Gastroesophageal sphincter (tissue), 4 donors: ENCODE results near the gene OR1S1. TPM values are rescaled to one million over a fixed set of nuclear protein-coding genes. Genes with fewer than 3 reads are reported as not detected.

ENCODE experiments used
- ATAC-seq: fragments of 150-250 bp; one replicate; pipeline ENCODE4 v1.9.1; 2016; ENCODE audit warnings: mild to moderate bottlenecking, moderate library complexity
- H3K27ac ChIP-seq, 4 donors: fragments of 200-600 bp; sonication (generic) in 3 of 4; 1 replicate in 3 of 4; 2 replicates in 1 of 4; pipeline ENCODE4 v1.5.1; 2016 to 2019
- H3K27me3 ChIP-seq: fragments of 200-600 bp; sonication (generic); one replicate; pipeline ENCODE4 v1.5.1; 2019
- H3K36me3 ChIP-seq, 2 donors: fragments of 200-600 bp; sonication (generic); one replicate each; pipeline ENCODE4 v1.5.1; 2019; ENCODE audit warnings: control low read depth in 1 of 2
- H3K4me1 ChIP-seq, 3 donors: fragments of 200-600 bp; sonication (generic); 1 replicate in 2 of 3; 2 replicates in 1 of 3; pipeline ENCODE4 v1.5.1; 2016 to 2019; ENCODE audit warnings: control low read depth in 2 of 3
- H3K4me3 ChIP-seq, 2 donors: fragments of 200-600 bp; sonication (generic); one replicate each; pipeline ENCODE4 v1.5.1; 2019; ENCODE audit warnings: mild to moderate bottlenecking in 1 of 2, moderate library complexity in 1 of 2
- H3K9me3 ChIP-seq, 3 donors: fragments of 200-600 bp; sonication (generic); one replicate each; pipeline ENCODE4 v1.5.1; 2017 to 2019; ENCODE audit warnings: control low read depth in 2 of 3
- CTCF ChIP-seq, 4 experiments: fragments of 200-600 bp in 2 of 4; fragments of 450-650 bp in 2 of 4; sonication (generic) in 1 of 4; IDR thresholded peaks; one replicate each; pipeline ENCODE4 v1.5.1; 2017 to 2019; ENCODE audit warnings: antibody characterized with exemption in 4 of 4, mild to moderate bottlenecking in 2 of 4, moderate library complexity in 2 of 4
- EP300 ChIP-seq: sonication (generic); formaldehyde crosslinking; IDR thresholded peaks from one replicate; pipeline ENCODE4 v1.6.1; 2017; ENCODE audit warnings: antibody characterized with exemption, mild to moderate bottlenecking
- POLR2A ChIP-seq, 2 donors: fragments of 450-650 bp; IDR thresholded peaks; one replicate each; pipeline ENCODE4 v1.6.1; 2017; ENCODE audit warnings: antibody characterized with exemption in 2 of 2, mild to moderate bottlenecking in 2 of 2, moderate library complexity in 1 of 2
- POLR2AphosphoS5 ChIP-seq: sonication (generic); formaldehyde crosslinking; IDR thresholded peaks from one replicate; pipeline ENCODE4 v1.6.1; 2017; ENCODE audit warnings: antibody characterized with exemption
- WGBS, 2 donors: methylation state at CpG; one replicate each; pipeline ENCODE4 v1.1.5; 2018; ENCODE audit warnings: low coverage in 1 of 2; 5-methylcytosine and 5-hydroxymethylcytosine counted together
- total RNA-seq, 4 donors: library from RNA; depleted of rRNA; stranded (reverse); fragments of >200 nt; gene quantifications; one replicate each; pipeline ENCODE4 v1.1.0, GENCODE V29; 2016

Gene OR1S1
- total RNA-seq, 4 donors from 2014 or later: not detected

DNA sequence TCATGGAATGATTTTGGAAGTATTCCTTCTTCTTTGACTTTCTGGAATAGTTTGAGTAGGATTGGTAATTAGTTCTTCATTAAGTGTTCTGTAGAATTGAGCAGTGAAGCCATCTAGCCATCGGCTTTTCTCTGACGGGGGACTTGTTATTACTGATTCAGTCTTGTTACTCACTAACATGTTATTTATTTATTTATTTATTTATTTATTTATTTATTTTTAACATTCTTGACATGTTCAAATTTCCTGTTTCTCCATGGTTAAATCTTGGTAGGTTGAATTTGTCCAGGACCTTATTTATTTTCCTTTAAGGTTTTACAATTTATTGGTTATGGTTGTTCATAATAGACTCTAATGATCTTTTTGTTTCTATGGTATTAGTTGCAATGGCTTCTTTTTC, 31.4 kb downstream of the OR1S1 start:
- no peak overlapping the region for H3K4me3 ChIP-seq
- no peaks in the 10 kb centered on the region for H3K36me3 ChIP-seq
- no peaks in the 10 kb centered on the region for H3K27me3 ChIP-seq
- no peaks in the 10 kb centered on the region for H3K4me1 ChIP-seq
- TF ChIP-seq POLR2A (IDR thresholded peaks at IDR 0.05) (no peak), POLR2AphosphoS5 (no peak), EP300 (no peak), CTCF (IDR thresholded peaks at IDR 0.05) (no peak)
- 97% methylated on average over 2 of the region's 2 CpGs; no CpG with 5 or more reads in 1 of the 2 donors for WGBS, 2 donors
- peaks cover 0 to 6% (median 0%) of the 10 kb centered on the region in 3 donors for H3K9me3 ChIP-seq
- no peak overlapping the region for H3K27ac ChIP-seq
- no peak for ATAC-seq

GRCh38 chr11:58254936-58255335, 42.4 kb downstream of the OR1S1 start:
- no peaks in the 10 kb centered on the region for H3K4me1 ChIP-seq
- H3K27me3 ChIP-seq: no peaks in the 10 kb centered on the region
- H3K9me3 ChIP-seq: peaks cover 0 to 38% (median 0%) of the 10 kb centered on the region in 3 donors
- no peaks in the 10 kb centered on the region for H3K36me3 ChIP-seq
- TF ChIP-seq POLR2AphosphoS5 (no peak), CTCF (IDR thresholded peaks at IDR 0.05) (no peak)
- no peak for ATAC-seq
- no peak overlapping the region for H3K4me3 ChIP-seq
- H3K27ac ChIP-seq: no peak overlapping the region
- 73 to 75% methylated on average over 1 of the region's 1 CpG for WGBS, 2 donors

GRCh38 chr11:58259983-58260382, 47.5 kb downstream of the OR1S1 start:
- H3K9me3 ChIP-seq: peaks cover 0 to 17% (median 0%) of the 10 kb centered on the region in 3 donors
- H3K27me3 ChIP-seq: no peaks in the 10 kb centered on the region
- no peak for ATAC-seq
- no peak for TF ChIP-seq POLR2A (IDR thresholded peaks at IDR 0.05)
- no peak for TF ChIP-seq EP300
- TF ChIP-seq CTCF (IDR thresholded peaks at IDR 0.05): no peak
- no peak for TF ChIP-seq POLR2AphosphoS5
- no peak overlapping the region for H3K4me3 ChIP-seq
- 62 to 89% methylated on average over 2 of the region's 2 CpGs for WGBS, 2 donors
- H3K27ac ChIP-seq: no peak overlapping the region
- H3K36me3 ChIP-seq: no peaks in the 10 kb centered on the region
- H3K4me1 ChIP-seq: no peaks in the 10 kb centered on the region

Other genes starting within 250 kb of the OR1S1 start
- not detected for gene OR9Q1, start 188.8 kb upstream of the OR1S1 start, total RNA-seq
- gene OR6Q1, start 181.8 kb upstream of the OR1S1 start, total RNA-seq: not detected
- not detected for gene OR9I1, start 87.2 kb upstream of the OR1S1 start, total RNA-seq
- not detected for gene OR9Q2, start 23.6 kb upstream of the OR1S1 start, total RNA-seq
- not detected for gene OR1S2, start 8.6 kb upstream of the OR1S1 start, total RNA-seq
- not detected for gene OR10Q1, start 16.2 kb downstream of the OR1S1 start, total RNA-seq
- not detected for gene OR10W1, start 55.5 kb downstream of the OR1S1 start, total RNA-seq
- not detected for gene OR5B17, start 146.3 kb downstream of the OR1S1 start, total RNA-seq
- not detected for gene OR5B3, start 194.2 kb downstream of the OR1S1 start, total RNA-seq
- not detected for gene OR5B2, start 215.4 kb downstream of the OR1S1 start, total RNA-seq
- not detected for gene OR5B12, start 229.5 kb downstream of the OR1S1 start, total RNA-seq